ENCODE data around the gene CHRNA4. TPM values are rescaled to one million over a fixed set of nuclear protein-coding genes. Genes with fewer than 3 reads are reported as not detected.

Gene CHRNA4
- total and polyA plus RNA-seq, 9 of the 15 experiments (the other 6 are each of a cell fraction or from before 2014, with no cell fraction given) = not detected

- TF ChIP-seq ZNF740 (CRISPR knock-in tag; IDR thresholded peaks at IDR 0.05) = no peak
- no peak for TF ChIP-seq ZNF740 (tag; IDR thresholded peaks at IDR 0.05)
- TF ChIP-seq PKNOX1 (IDR thresholded peaks at IDR 0.05) = no peak
- TF ChIP-seq PHF8 (IDR thresholded peaks at IDR 0.05; ENCODE audit: borderline replicate concordance, low read length) = no peak
- no peak for TF ChIP-seq POLR2AphosphoS2 (IDR thresholded peaks at IDR 0.05; ENCODE audit: low read length)
- TF ChIP-seq FOXK1 (CRISPR knock-in tag; IDR thresholded peaks at IDR 0.05; ENCODE audit: borderline replicate concordance) = no peak
Measured at GRCh38 chr20:63344616-63345327, 16.4 kb downstream of the CHRNA4 start (continued).

Measured in K562 (cell line).